Limb (tissue), 2 donors: ENCODE data around the gene KRT15.

ENCODE experiments used
- DNase-seq, 2 donors: peaks; one replicate each; pipeline ENCODE4 v3.0.0-alpha.2; 2016; ENCODE audit errors: extremely low spot score in 2 of 2

The KRT15 gene

GRCh38 chr17:41505809-41506767 is 12.6 kb downstream of the KRT15 start:
- DNase-seq: no peak

- DNase-seq: no peak
These were observed 13.5 kb downstream of the KRT15 start, which contains the start of gene KRT13 for GRCh38 chr17:41505007-41505808. TSS of gene KRT13 (minus strand) at chr17:41505612. CDS start at chr17:41505550, 62 bp downstream.

GRCh38 chr17:41504246-41504977 is 14.3 kb downstream of the KRT15 start:
- no peak for DNase-seq

GRCh38 chr17:41503202-41503601 is 15.5 kb downstream of the KRT15 start:
- no peak for DNase-seq

GRCh38 chr17:41500131-41500911 is 18.4 kb downstream of the KRT15 start:
- DNase-seq: no peak

- no peak for DNase-seq
These were observed 19.0 kb downstream of the KRT15 start for GRCh38 chr17:41499714-41500113.

- DNase-seq: no peak
These were observed 20.4 kb downstream of the KRT15 start for GRCh38 chr17:41498276-41498675.

- DNase-seq: peak in 1 of 2 donors; percentile 48
These were observed 21.7 kb downstream of the KRT15 start for GRCh38 chr17:41496803-41497484.

- no peak for DNase-seq
These were observed 24.2 kb downstream of the KRT15 start for GRCh38 chr17:41494524-41494923.

- DNase-seq: peak; percentile 61 to 74
These were observed 25.9 kb downstream of the KRT15 start for GRCh38 chr17:41492771-41493170.

- no peak for DNase-seq
These were observed 26.3 kb downstream of the KRT15 start for GRCh38 chr17:41492351-41492750.

- DNase-seq: no peak
These were observed 27.2 kb downstream of the KRT15 start for GRCh38 chr17:41491476-41491875.

- DNase-seq: no peak
These were observed 28.4 kb downstream of the KRT15 start for GRCh38 chr17:41490000-41490990.

GRCh38 chr17:41489531-41489930 is 29.2 kb downstream of the KRT15 start, which contains the start of gene KRT36:
TSS of gene KRT36 (minus strand) at chr17:41489910. CDS start at chr17:41489864, 46 bp downstream.
- DNase-seq: no peak

- no peak for DNase-seq
These were observed 31.7 kb downstream of the KRT15 start for GRCh38 chr17:41486809-41487530.

- DNase-seq: no peak
These were observed 32.4 kb downstream of the KRT15 start for GRCh38 chr17:41486316-41486715.

- no peak for DNase-seq
These were observed 33.5 kb downstream of the KRT15 start for GRCh38 chr17:41484920-41485904.
